T-cell (primary cell): ENCODE data around the gene AQP11. TPM values are rescaled to one million over a fixed set of nuclear protein-coding genes. Genes with fewer than 3 reads are reported as not detected.
"Not testable (repeated sequence)": the region's sequence is repeated elsewhere in the genome, so short reads cannot be mapped to it uniquely, and the experiment has no call there.

ENCODE experiments used
- ATAC-seq, 4 experiments: fragments of 200-7000 bp in 3 of 4; fragments of 150-1000 bp in 1 of 4; cut with Tn5 transposase; replicated peaks in 1 of 4; 1 replicate in 3 of 4; 2 replicates in 1 of 4; pipeline ENCODE4 v1.10.0; 2021; ENCODE audit warnings: moderate library complexity in 3 of 4, mild to moderate bottlenecking in 2 of 4, moderate number of reproducible peaks in 1 of 4
- CTCF ChIA-PET, 2 donors: fragments of 300-600 bp; sonication (Branson Sonifier 250); formaldehyde crosslinking; loops; one replicate each; lab custom pipeline; 2022; ENCODE audit warnings: antibody characterized with exemption in 2 of 2; lab: Charles Lee
- POLR2A ChIA-PET, 2 donors: fragments of 300-600 bp; sonication (Branson Sonifier 250); formaldehyde crosslinking; loops; one replicate each; lab custom pipeline; 2022; ENCODE audit warnings: antibody characterized with exemption in 2 of 2; lab: Charles Lee
- DNase-seq, 35 experiments: peaks; one replicate each; pipeline versions ENCODE4 v3.0.0 to v3.0.0-alpha.2; 2013 to 2023
- H3K27ac ChIP-seq: one replicate; pipeline ENCODE4 v1.5.1; 2013; ENCODE audit warnings: low read length
- H3K27me3 ChIP-seq, 2 experiments: replicated peaks in 1 of 2; 1 replicate in 1 of 2; 2 replicates in 1 of 2; pipeline versions ENCODE4 v1.6.1 to v1.7.0; 2013; ENCODE audit warnings: low read length in 1 of 2, mixed read lengths in 1 of 2; ENCODE audit not compliant: control insufficient read depth in 2 of 2, insufficient read depth in 2 of 2; ENCODE audit errors: extremely low read depth in 1 of 2
- H3K36me3 ChIP-seq, 2 donors: 1 replicate in 1 of 2; 2 replicates in 1 of 2; pipeline versions ENCODE4 v1.6.1 to v1.7.0; 2013; ENCODE audit warnings: low read length in 1 of 2; ENCODE audit not compliant: control insufficient read depth in 2 of 2, insufficient read depth in 1 of 2; ENCODE audit errors: extremely low read depth in 1 of 2
- H3K4me1 ChIP-seq, 2 experiments: 1 replicate in 1 of 2; 2 replicates in 1 of 2; pipeline versions ENCODE4 v1.6.1 to v1.7.0; 2013; ENCODE audit warnings: low read length in 2 of 2, mixed read lengths in 1 of 2; ENCODE audit not compliant: insufficient read depth in 2 of 2, control insufficient read depth in 1 of 2; ENCODE audit errors: extremely low read depth in 1 of 2
- H3K4me3 ChIP-seq, 2 donors: 1 replicate in 1 of 2; 2 replicates in 1 of 2; pipeline versions ENCODE4 v1.5.1 to v1.7.0; 2013; ENCODE audit warnings: mild to moderate bottlenecking in 2 of 2, low read length in 1 of 2, moderate library complexity in 1 of 2; ENCODE audit not compliant: control insufficient read depth in 1 of 2; ENCODE audit errors: extremely low read depth in 1 of 2
- H3K9me3 ChIP-seq: 2 replicates; pipeline ENCODE4 v1.7.0; 2013
- H3K27ac Mint-ChIP-seq, 2 donors: one replicate each; pipeline ENCODE4 v1.8.0; 2020 to 2021; ENCODE audit warnings: mild to moderate bottlenecking in 2 of 2, mixed read lengths in 2 of 2
- H3K27me3 Mint-ChIP-seq, 2 donors: one replicate each; pipeline ENCODE4 v1.8.0; 2021 to 2022; ENCODE audit warnings: mixed read lengths in 2 of 2
- H3K36me3 Mint-ChIP-seq: one replicate; pipeline ENCODE4 v1.8.0; 2021; ENCODE audit warnings: mixed read lengths
- H3K4me1 Mint-ChIP-seq, 3 donors: one replicate each; pipeline ENCODE4 v1.8.0; 2020 to 2022; ENCODE audit warnings: mixed read lengths in 3 of 3, mild to moderate bottlenecking in 1 of 3
- H3K4me3 Mint-ChIP-seq, 3 donors: one replicate each; pipeline ENCODE4 v1.8.0; 2020 to 2022; ENCODE audit warnings: mild to moderate bottlenecking in 3 of 3, mixed read lengths in 3 of 3, moderate library complexity in 3 of 3
- H3K9me3 Mint-ChIP-seq, 3 donors: one replicate each; pipeline ENCODE4 v1.8.0; 2020 to 2022; ENCODE audit warnings: mixed read lengths in 3 of 3
- WGBS: methylation state at CpG from one replicate; pipeline ENCODE4 v1.1.5; 2013; ENCODE audit warnings: missing lambda C conversion rate; ENCODE audit not compliant: insufficient coverage; 5-methylcytosine and 5-hydroxymethylcytosine counted together
- total RNA-seq, 35 experiments: library from RNA in 6 of 35; stranded (reverse) in 6 of 35; fragments of 120-200 nt in 1 of 35; gene quantifications; one replicate each; pipeline versions ENCODE4 v1.2.1 to v1.2.4 and lab custom pipeline; 2013 to 2026

The AQP11 gene
- total RNA-seq, 5 donors from 2014 or later (not counting 1 experiment from before 2014, with no cell fraction given) = 0.19 to 0.49 (median 0.28) TPM; not detected in 1

- ATAC-seq, H3K4me3 Mint-ChIP-seq, CTCF ChIA-PET, DNase-seq, H3K9me3 Mint-ChIP-seq, H3K27ac Mint-ChIP-seq, H3K9me3 ChIP-seq, H3K36me3 ChIP-seq, H3K36me3 Mint-ChIP-seq, H3K4me1 ChIP-seq, H3K27me3 Mint-ChIP-seq, H3K4me1 Mint-ChIP-seq, H3K4me3 ChIP-seq, H3K27me3 ChIP-seq, H3K27ac ChIP-seq, POLR2A ChIA-PET: not testable (repeated sequence)
- 86% methylated on average over 8 of the region's 8 CpGs for WGBS
Observed at GRCh38 chr11:77551426-77551825, 38.3 kb upstream of the AQP11 start.

GRCh38 chr11:77557553-77557952, 32.2 kb upstream of the AQP11 start:
- no peak overlapping the region for H3K27ac ChIP-seq
- no peak for ATAC-seq
- DNase-seq = no peak
- Mint-ChIP-seq H3K4me3 (no peak overlapping the region), H3K27me3 (no peaks in the 10 kb centered on the region), H3K36me3 (no peaks in the 10 kb centered on the region), H3K4me1 (no peaks in the 10 kb centered on the region), H3K9me3 (peaks cover 0 to 7% (median under 1%) of the 10 kb centered on the region in 3 donors), H3K27ac (no peak overlapping the region)
- 100% methylated on average over 1 of the region's 5 CpGs for WGBS
- H3K36me3 ChIP-seq = no peaks in the 10 kb centered on the region
- no peak overlapping the region for H3K4me3 ChIP-seq
- ChIA-PET CTCF (no interaction called here), POLR2A (no interaction called here)
- H3K27me3 ChIP-seq = no peaks in the 10 kb centered on the region
- no peaks in the 10 kb centered on the region for H3K4me1 ChIP-seq
- no peaks in the 10 kb centered on the region for H3K9me3 ChIP-seq

GRCh38 chr11:77558380-77558779, 31.4 kb upstream of the AQP11 start:
- H3K27ac ChIP-seq = no peak overlapping the region
- no peak overlapping the region for H3K27ac Mint-ChIP-seq
- H3K36me3 ChIP-seq = no peaks in the 10 kb centered on the region
- WGBS = 71% methylated on average over 2 of the region's 4 CpGs
- H3K36me3 Mint-ChIP-seq = no peaks in the 10 kb centered on the region
- ChIA-PET POLR2A (no interaction called here), CTCF (no interaction called here)
- no peaks in the 10 kb centered on the region for H3K27me3 Mint-ChIP-seq
- no peaks in the 10 kb centered on the region for H3K4me1 ChIP-seq
- no peak overlapping the region for H3K4me3 ChIP-seq
- H3K9me3 Mint-ChIP-seq = peaks cover 0 to 13% (median 5%) of the 10 kb centered on the region in 3 donors
- no peak overlapping the region for H3K4me3 Mint-ChIP-seq
- H3K4me1 Mint-ChIP-seq = no peaks in the 10 kb centered on the region
- no peak for DNase-seq
- no peaks in the 10 kb centered on the region for H3K27me3 ChIP-seq
- H3K9me3 ChIP-seq = no peaks in the 10 kb centered on the region
- ATAC-seq = no peak

- Mint-ChIP-seq H3K27me3 (peaks cover 0 to 4% of the 10 kb centered on the region in 2 donors), H3K36me3 (no peaks in the 10 kb centered on the region), H3K9me3 (peaks cover 0 to 22% (median 5%) of the 10 kb centered on the region in 3 donors), H3K27ac (no peak overlapping the region), H3K4me3 (no peak overlapping the region), H3K4me1 (no peaks in the 10 kb centered on the region)
- CTCF ChIA-PET = interaction anchor here in 1 of 2 donors (1.1 kb wide), 1 partner anchor 11 kb away, joined by 3 read pairs; no protein-coding TSS in a partner anchor
- ATAC-seq (no peak), DNase-seq (no peak)
- no peak overlapping the region for H3K27ac ChIP-seq
- POLR2A ChIA-PET = no interaction called here
- no peaks in the 10 kb centered on the region for H3K36me3 ChIP-seq
- no peak overlapping the region for H3K4me3 ChIP-seq
- no peaks in the 10 kb centered on the region for H3K9me3 ChIP-seq
- no peaks in the 10 kb centered on the region for H3K4me1 ChIP-seq
- WGBS = no CpG with 5 or more reads among the region's 6 CpGs
- no peaks in the 10 kb centered on the region for H3K27me3 ChIP-seq
Observed at GRCh38 chr11:77559686-77560401, 29.9 kb upstream of the AQP11 start.

GRCh38 chr11:77560605-77561004, 29.1 kb upstream of the AQP11 start:
- H3K4me1 ChIP-seq = no peaks in the 10 kb centered on the region
- H3K9me3 ChIP-seq = no peaks in the 10 kb centered on the region
- H3K27me3 ChIP-seq = no peaks in the 10 kb centered on the region
- no peak for ATAC-seq
- Mint-ChIP-seq H3K4me3 (no peak overlapping the region), H3K36me3 (no peaks in the 10 kb centered on the region), H3K27ac (no peak overlapping the region), H3K9me3 (peaks cover 3 to 22% (median 5%) of the 10 kb centered on the region in 3 donors), H3K4me1 (no peaks in the 10 kb centered on the region), H3K27me3 (peaks cover 0 to 9% of the 10 kb centered on the region in 2 donors)
- H3K4me3 ChIP-seq = no peak overlapping the region
- no peak overlapping the region for H3K27ac ChIP-seq
- H3K36me3 ChIP-seq = no peaks in the 10 kb centered on the region
- WGBS = 100% methylated on average over 1 of the region's 2 CpGs
- ChIA-PET CTCF (no interaction called here), POLR2A (no interaction called here)
- no peak for DNase-seq

- H3K4me3 Mint-ChIP-seq = no peak overlapping the region
Observed at GRCh38 chr11:77561257-77561656, 28.5 kb upstream of the AQP11 start.

More at GRCh38 chr11:77561257-77561656, 28.5 kb upstream of the AQP11 start:
- no peaks in the 10 kb centered on the region for H3K4me1 Mint-ChIP-seq
- no peak overlapping the region for H3K27ac ChIP-seq
- peaks cover 0 to 9% of the 10 kb centered on the region in 2 donors for H3K27me3 Mint-ChIP-seq
- ATAC-seq (no peak), DNase-seq (no peak)
- H3K9me3 ChIP-seq = no peaks in the 10 kb centered on the region
- H3K27ac Mint-ChIP-seq = no peak overlapping the region
- POLR2A ChIA-PET = no interaction called here
- H3K4me1 ChIP-seq = no peaks in the 10 kb centered on the region
- H3K36me3 Mint-ChIP-seq = no peaks in the 10 kb centered on the region
- peaks cover 3 to 22% (median 5%) of the 10 kb centered on the region in 3 donors for H3K9me3 Mint-ChIP-seq
- 86% methylated on average over 1 of the region's 1 CpG for WGBS
- H3K27me3 ChIP-seq = no peaks in the 10 kb centered on the region
- CTCF ChIA-PET = no interaction called here
- H3K4me3 ChIP-seq = no peak overlapping the region
- H3K36me3 ChIP-seq = no peaks in the 10 kb centered on the region
